ENCODE data around the gene NECAB3.

- TF ChIP-seq CTCF (IDR thresholded peaks at IDR 0.05) (no peak), POLR2A (IDR thresholded peaks at IDR 0.05) (no peak)
Measured at GRCh38 chr20:33646191-33646590, 28.0 kb downstream of the NECAB3 start.

Data from esophagus squamous epithelium (tissue), 4 donors.